Retinal pigment epithelial cell (primary cell): ENCODE measurements around the gene ADORA2A.

ENCODE experiments used
- DNase-seq: peaks from one replicate; pipeline ENCODE4 v3.0.0-alpha.2; 2010; ENCODE audit warnings: low read depth
- H3K4me3 ChIP-seq: 2 replicates; pipeline ENCODE4 v1.5.1; 2011; ENCODE audit warnings: mild to moderate bottlenecking, low read length, control low read depth, moderate library complexity
- TF ChIP-seq, protein P1 (sequence below): conservative IDR thresholded peaks from 2 replicates; pipeline ENCODE4 v1.5.1; 2011; ENCODE audit warnings: low read depth, low read length, control low read depth, inconsistent platforms

The ADORA2A gene

DNA sequence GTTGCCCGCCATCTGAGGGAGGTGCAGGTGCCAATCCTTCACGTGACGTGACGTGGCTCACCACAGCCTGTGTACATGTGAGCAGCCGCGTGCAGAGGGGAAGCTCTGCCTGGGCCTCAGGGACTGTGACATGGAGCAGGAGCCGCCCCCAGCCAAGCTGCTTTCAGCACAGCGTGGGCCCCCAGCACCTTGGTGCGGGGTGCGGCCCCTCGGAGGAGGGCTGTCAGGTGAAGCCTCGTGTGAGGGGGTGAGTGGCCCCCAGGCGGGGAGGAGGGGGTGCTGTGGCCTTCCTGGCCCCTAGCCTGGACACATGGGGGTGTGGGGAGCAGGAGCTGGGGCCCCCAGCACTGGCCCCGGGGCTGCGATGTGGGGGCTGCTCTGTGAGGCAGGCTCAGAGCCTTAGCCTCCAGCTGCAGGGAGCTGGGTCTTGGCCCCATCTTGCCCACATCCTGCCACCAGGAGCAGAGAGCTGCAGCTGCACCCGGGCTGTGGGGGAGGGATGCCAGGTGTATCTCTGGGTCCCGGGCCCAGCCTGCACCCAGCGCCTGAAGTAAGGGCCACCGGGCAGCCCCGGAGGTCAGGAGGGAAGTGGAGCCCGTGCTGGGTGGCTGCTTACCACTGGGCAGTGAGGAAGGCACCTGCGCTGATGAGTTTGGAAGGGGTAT, at the start of gene ADORA2A:
Gene ADORA2A (plus strand): TSS at position 100 of the 665 bp plus-strand sequence. CDS start 5,806 bp downstream, outside the sequence.
- no peak within 1 kb of the TSS for H3K4me3 ChIP-seq
- DNase-seq: no peak
- TF ChIP-seq, protein P1, sequence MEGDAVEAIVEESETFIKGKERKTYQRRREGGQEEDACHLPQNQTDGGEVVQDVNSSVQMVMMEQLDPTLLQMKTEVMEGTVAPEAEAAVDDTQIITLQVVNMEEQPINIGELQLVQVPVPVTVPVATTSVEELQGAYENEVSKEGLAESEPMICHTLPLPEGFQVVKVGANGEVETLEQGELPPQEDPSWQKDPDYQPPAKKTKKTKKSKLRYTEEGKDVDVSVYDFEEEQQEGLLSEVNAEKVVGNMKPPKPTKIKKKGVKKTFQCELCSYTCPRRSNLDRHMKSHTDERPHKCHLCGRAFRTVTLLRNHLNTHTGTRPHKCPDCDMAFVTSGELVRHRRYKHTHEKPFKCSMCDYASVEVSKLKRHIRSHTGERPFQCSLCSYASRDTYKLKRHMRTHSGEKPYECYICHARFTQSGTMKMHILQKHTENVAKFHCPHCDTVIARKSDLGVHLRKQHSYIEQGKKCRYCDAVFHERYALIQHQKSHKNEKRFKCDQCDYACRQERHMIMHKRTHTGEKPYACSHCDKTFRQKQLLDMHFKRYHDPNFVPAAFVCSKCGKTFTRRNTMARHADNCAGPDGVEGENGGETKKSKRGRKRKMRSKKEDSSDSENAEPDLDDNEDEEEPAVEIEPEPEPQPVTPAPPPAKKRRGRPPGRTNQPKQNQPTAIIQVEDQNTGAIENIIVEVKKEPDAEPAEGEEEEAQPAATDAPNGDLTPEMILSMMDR: no peak

DNA sequence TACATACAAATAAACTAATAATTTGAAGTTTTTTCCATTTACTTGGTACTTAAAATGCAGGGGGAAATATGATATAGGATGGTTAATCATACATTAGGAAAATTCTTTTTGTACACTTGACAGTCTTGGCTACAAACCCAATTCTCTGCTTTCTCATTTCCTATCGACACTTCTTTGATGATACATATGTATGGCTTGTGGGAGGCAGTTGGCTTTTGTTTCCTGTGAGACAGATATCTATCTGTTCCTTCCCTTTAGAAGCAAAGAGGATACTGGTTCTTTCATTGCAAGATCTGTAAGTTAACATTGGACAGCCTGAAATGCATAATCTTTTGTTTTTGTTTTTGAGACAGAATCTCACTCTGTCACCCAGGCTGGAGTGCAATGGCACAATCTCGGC, 47.9 kb upstream of the ADORA2A start:
- no peak overlapping the region for H3K4me3 ChIP-seq
- TF ChIP-seq, protein P1: no peak
- DNase-seq: no peak

DNA sequence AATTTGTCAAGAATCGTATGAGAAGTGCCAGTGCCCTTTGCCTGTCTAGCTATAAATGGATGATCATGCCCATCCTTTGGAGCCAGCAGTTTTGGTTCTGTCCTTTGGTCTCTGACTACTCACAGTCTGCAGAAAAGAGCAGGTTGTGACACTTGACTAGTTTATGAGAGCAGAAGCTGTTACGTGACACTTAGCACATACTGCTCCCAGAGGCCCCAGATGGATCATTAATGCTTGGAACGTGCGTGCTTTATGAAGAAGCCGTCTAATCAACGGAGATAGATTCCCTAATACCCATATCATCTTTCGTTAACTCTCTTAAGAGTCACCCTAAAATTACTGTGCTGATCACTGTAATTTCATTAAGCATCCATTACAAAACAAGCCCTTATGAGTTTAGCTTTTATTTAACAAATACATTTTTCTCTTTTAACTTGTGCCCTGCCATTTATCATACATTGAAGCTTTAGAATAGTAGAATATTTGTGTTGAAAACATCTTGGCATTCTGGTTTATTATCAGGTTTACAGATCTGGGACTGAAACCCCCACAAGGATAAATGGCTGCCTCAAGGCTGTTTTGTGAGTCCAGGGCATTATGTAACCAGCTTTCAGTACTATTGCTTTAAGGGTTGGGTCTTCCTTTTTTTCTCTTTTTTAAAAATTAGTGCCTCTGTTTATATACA, 47.0 kb upstream of the ADORA2A start:
- H3K4me3 ChIP-seq: no peak overlapping the region
- TF ChIP-seq, protein P1: no peak
- DNase-seq: no peak

DNA sequence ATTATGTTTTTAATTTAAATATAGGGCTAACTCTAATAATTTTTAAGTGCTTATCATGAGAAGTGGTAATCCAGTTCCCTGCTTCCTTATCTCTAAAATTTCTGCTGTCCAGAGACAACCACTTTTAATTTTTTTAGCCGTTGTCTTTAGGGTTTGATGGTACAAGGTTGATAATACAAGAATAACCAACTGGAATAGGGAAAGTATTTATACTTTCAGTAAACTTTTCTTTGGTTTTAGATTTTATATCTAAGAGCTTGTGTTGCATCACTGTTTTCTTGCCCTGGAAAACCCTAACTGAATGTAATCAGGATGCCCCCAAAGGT, 46.5 kb upstream of the ADORA2A start:
- H3K4me3 ChIP-seq: no peak overlapping the region
- TF ChIP-seq, protein P1: no peak
- DNase-seq: no peak

DNA sequence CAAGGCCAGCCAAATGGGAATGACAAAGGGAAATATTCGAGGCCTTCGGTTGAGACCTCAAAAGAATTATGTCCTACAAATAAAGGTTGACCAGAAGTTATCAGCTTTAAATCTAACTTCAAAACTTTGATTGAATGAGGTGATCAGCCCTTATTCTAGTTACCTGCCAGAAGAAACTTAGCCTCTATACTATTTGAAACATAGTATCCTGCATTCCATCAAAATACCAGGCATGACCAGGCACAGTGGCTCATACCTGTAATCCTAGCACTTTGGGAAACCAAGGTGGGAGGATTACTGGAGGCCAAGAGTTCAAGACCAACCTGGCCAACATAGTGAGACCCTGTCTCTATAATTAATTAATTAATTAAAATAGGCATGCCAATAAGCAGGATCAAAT, 44.3 kb upstream of the ADORA2A start:
- no peak for DNase-seq
- TF ChIP-seq, protein P1: no peak
- H3K4me3 ChIP-seq: no peak overlapping the region

DNA sequence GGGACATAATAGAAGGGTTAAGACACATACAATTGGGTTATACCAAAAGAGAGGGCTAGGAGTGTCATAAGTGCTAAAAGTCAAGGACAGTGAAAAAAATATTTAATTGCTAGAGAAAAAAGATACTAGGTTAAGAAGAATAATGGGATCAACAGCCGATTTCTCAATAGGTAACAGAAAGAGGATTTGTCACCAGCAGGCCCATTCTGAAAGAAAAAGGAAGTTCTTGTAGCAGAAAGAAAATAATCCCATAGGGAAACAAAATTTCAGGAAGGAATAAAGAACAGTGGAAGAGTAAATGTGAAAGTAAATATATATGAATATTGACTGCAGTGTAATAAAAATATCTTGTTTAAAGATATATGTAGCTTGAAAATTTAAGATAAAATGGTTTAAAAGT, 43.3 kb upstream of the ADORA2A start:
- no peak for DNase-seq
- TF ChIP-seq, protein P1: no peak
- H3K4me3 ChIP-seq: no peak overlapping the region

DNA sequence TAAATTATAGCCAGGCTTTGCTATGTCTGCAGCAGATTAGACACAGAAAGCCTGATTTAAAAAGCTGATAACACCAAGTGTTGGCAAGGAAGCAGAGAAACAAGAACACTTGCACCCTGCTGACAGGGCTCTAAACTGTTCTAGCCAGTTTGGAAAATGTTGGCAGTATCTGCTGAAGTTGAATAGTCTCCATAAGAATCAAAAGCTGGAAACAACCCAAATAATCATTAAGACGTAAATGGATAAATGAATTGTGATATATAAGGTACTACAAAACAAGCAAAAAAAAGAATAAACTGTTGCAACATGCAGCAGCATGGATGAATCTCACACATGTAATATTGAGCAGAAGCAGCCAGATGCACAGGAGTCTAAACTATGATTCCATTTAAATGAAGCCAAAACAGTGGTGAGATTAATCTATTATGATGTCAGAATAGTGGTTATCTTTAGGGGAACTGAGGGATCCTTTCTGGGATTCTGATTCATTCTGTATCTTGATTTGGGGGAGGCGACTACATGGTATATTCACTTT, 40.4 kb upstream of the ADORA2A start:
- TF ChIP-seq, protein P1: no peak
- no peak for DNase-seq
- no peak overlapping the region for H3K4me3 ChIP-seq
